Ishikawa (cell line): ENCODE data around the gene SRP9.

ENCODE experiments used
- CEBPB ChIP-seq: IDR thresholded peaks from 2 replicates; pipeline ENCODE4 v1.6.1; 2012
- CREB1 ChIP-seq: IDR thresholded peaks from 2 replicates; pipeline ENCODE4 v1.6.1; 2012; ENCODE audit warnings: low read depth
- EGR1 ChIP-seq: IDR thresholded peaks from 2 replicates; pipeline ENCODE4 v1.6.1; 2012
- EP300 ChIP-seq: IDR thresholded peaks from 2 replicates; pipeline ENCODE4 v1.6.1; 2012; ENCODE audit warnings: borderline replicate concordance
- FOXM1 ChIP-seq: IDR thresholded peaks from 2 replicates; pipeline ENCODE4 v1.6.1; 2012; ENCODE audit warnings: low read depth, borderline replicate concordance
- NFIC ChIP-seq: IDR thresholded peaks from 2 replicates; pipeline ENCODE4 v1.6.1; 2012
- RAD21 ChIP-seq: IDR thresholded peaks from 2 replicates; pipeline ENCODE4 v1.6.1; 2012; ENCODE audit warnings: low read depth
- TAF1 ChIP-seq: IDR thresholded peaks from 2 replicates; pipeline ENCODE4 v1.6.1; 2012; ENCODE audit warnings: low read depth, mild to moderate bottlenecking
- TCF12 ChIP-seq: IDR thresholded peaks from 2 replicates; pipeline ENCODE4 v1.6.1; 2012; ENCODE audit warnings: low read depth
- TEAD4 ChIP-seq: IDR thresholded peaks from 2 replicates; pipeline ENCODE4 v1.6.1; 2012
- YY1 ChIP-seq: IDR thresholded peaks from 2 replicates; pipeline ENCODE4 v1.6.1; 2012; ENCODE audit warnings: low read depth
- ZBTB7A ChIP-seq: IDR thresholded peaks from 2 replicates; pipeline ENCODE4 v1.6.1; 2012; ENCODE audit warnings: low read depth
- TF ChIP-seq, protein P1 (sequence below): IDR thresholded peaks from 2 replicates; pipeline ENCODE4 v1.6.1; 2012; ENCODE audit warnings: low read depth, mild to moderate bottlenecking
- TF ChIP-seq, protein P2 (sequence below): IDR thresholded peaks from 2 replicates; pipeline ENCODE4 v1.6.1; 2012

DNA sequence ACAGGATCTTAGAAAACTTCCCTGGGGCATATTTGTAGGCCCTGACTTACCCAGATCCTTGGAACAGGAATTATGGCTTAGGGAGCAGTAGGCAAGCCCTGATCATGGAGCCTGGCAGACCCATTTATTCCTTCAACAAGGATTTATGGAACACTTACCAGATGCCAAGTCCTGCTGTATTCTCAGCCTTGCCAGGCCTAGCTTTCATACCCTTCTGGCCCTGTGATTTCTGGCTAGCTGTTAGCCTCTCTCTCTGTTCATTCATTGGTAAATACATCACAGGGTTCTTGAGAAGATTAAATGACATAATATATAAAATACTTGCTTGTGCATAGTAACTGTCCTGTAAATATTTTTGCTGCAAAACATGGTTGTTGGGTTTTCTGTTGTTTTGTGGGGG lies 32.4 kb upstream of the SRP9 start:
- TF ChIP-seq CEBPB (no peak), TAF1 (no peak), NFIC (no peak), YY1 (no peak), EP300 (no peak), TEAD4 (no peak), FOXM1 (no peak), CREB1 (no peak), RAD21 (no peak), TCF12 (no peak), ZBTB7A (no peak), EGR1 (no peak)
- TF ChIP-seq, protein P1, sequence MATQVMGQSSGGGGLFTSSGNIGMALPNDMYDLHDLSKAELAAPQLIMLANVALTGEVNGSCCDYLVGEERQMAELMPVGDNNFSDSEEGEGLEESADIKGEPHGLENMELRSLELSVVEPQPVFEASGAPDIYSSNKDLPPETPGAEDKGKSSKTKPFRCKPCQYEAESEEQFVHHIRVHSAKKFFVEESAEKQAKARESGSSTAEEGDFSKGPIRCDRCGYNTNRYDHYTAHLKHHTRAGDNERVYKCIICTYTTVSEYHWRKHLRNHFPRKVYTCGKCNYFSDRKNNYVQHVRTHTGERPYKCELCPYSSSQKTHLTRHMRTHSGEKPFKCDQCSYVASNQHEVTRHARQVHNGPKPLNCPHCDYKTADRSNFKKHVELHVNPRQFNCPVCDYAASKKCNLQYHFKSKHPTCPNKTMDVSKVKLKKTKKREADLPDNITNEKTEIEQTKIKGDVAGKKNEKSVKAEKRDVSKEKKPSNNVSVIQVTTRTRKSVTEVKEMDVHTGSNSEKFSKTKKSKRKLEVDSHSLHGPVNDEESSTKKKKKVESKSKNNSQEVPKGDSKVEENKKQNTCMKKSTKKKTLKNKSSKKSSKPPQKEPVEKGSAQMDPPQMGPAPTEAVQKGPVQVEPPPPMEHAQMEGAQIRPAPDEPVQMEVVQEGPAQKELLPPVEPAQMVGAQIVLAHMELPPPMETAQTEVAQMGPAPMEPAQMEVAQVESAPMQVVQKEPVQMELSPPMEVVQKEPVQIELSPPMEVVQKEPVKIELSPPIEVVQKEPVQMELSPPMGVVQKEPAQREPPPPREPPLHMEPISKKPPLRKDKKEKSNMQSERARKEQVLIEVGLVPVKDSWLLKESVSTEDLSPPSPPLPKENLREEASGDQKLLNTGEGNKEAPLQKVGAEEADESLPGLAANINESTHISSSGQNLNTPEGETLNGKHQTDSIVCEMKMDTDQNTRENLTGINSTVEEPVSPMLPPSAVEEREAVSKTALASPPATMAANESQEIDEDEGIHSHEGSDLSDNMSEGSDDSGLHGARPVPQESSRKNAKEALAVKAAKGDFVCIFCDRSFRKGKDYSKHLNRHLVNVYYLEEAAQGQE: no peak
- TF ChIP-seq, protein P2, sequence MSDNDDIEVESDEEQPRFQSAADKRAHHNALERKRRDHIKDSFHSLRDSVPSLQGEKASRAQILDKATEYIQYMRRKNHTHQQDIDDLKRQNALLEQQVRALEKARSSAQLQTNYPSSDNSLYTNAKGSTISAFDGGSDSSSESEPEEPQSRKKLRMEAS: no peak
